GM21619 (cell line): ENCODE data around the gene BBX.
"Not testable (repeated sequence)": the region's sequence is repeated elsewhere in the genome, so short reads cannot be mapped to it uniquely, and the experiment has no call there.

ENCODE experiments used
- ATAC-seq: cut with Tn5 transposase; IDR thresholded peaks from one replicate; pipeline ENCODE4 v1.9.1; 2021; ENCODE audit not compliant: unreplicated experiment

Gene BBX

DNA sequence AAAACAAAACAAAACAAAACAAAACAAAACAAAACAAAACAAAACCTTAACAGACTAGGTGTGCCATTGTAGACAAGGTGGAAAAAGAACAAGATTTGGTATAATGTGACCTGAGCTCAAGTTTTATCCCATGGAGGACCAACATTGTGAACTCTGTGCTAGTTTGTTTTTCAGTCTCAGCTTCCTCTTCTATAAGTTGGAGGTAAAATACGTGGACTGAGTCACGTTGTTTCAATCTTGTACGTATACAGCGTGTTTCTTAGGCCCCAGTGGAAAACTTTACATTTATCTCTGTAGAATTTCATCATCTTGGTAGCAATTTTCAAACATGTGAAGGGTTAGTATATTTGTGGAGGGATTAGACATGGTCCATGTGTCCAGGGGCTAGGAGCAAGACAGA lies 306.4 kb downstream of the BBX start:
- ATAC-seq: no peak

DNA sequence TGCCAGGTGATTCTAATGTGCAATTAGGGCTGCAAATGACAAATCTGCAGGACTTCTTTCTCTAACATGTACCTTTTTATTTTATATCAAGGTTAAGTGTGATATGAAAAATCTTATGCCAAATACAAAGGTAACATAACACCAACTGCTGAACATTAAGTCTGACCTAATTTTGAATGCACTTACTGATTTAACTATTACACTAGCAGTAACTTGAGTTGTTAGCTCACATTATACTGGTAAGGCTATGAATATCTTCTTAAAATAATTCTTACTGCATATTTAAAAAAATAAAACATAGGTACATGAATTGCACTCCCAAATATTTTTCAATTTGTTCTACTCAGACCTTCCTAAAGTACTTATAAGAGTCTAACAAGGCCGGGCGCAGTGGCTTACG lies 308.8 kb downstream of the BBX start:
- ATAC-seq: no peak

DNA sequence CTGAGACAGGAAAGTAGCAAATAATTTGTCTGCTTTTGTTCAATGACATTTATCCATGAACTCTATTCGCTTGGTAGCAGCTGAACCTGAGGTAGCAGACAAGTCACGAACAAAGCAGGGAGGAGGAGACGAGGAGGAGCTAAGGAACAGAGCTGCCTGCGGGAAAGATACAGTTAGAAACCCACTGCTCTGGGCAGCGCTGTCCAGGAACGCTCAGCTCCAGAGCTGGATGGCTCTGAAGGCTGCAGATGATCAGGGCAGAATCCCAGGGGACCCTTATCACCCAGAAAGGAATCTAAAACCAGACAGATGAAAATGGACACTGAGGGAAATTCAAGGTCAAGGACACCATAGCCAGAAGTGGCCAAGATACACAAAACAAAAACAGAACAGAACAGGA lies 310.3 kb downstream of the BBX start:
- no peak for ATAC-seq

DNA sequence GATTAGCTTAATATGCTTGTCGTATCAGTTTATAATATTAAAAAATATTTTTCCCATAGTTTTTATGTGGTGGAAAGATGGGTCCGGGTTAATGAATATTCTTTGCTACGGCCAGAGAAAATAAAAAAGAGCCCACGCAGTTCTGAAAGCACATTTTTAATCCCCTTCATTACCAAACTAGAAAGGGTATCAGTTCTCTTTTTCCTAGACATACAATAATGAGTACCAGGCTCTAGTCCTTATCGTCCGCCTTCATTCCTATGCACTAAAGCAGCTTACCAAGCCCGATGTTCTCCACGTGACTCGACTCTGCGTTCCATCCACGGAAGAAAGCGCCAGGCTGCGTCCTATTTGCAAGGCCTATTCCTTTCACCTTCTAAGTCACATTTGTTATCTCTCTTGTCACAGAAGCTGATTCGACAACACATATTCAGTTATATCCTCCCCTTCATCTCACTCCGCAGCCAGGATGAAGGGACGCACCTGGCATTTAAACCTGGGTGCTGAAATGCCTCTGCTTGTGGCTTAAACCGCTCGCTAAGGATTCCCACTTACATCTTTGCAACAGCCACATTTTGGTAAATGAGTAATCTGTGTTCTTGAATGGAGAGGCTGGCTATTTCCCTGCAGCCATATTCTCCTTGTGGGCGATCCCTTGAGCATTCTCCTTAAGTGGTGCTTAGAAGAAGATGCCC lies 311.1 kb downstream of the BBX start:
- ATAC-seq: no peak

DNA sequence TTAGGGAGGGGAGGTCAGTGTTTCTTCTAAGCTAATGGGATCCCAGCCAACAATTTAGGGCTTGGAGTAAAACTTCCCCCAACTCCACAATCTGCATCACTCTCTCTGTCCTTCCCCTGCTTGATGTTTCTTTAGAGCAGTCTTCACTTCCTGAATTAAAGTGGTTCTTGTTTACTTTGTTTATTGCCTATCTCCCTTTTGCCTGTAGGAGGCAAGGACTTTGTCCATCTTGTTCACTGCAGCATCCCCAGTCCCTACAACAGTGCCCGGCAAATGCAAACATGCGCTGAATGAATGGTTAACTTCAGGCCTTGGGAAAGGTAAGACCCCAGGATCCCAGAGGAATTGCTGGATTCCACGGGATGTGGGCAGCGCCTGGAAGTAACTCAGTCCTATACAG lies 312.2 kb downstream of the BBX start:
- ATAC-seq: not testable (repeated sequence)

DNA sequence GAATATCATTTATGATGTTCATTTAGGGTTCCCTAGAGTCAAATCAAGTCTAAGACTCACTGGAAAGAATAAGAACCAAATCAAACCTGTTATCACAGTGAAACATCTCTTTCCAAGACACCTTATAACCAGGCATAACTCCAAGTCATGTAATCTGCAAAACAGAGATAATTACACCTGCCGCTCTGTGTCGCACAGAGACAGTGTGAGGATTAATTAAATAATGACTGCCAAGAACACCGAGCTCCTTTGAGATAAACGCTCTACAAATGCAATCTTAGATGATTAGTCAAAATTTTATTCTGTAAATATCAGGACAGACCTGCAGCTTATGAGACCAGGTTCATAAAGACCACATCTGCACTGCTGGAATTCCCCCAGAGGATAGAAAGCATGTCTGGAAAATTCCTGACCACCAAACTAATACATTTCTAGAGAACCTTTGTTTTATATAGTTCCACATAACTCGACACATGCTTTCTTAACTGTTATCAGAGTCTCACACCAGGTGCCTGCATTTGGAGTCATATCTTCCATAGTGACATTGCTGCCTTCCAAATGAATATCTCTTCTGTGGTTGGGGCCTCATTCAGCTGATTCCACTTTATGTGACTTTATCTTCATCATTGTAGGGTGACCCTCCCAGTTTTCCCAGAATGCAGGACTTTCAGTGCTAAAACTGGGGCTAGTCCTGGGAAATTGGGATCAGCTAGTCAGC lies 315.3 kb downstream of the BBX start:
- ATAC-seq: no peak

DNA sequence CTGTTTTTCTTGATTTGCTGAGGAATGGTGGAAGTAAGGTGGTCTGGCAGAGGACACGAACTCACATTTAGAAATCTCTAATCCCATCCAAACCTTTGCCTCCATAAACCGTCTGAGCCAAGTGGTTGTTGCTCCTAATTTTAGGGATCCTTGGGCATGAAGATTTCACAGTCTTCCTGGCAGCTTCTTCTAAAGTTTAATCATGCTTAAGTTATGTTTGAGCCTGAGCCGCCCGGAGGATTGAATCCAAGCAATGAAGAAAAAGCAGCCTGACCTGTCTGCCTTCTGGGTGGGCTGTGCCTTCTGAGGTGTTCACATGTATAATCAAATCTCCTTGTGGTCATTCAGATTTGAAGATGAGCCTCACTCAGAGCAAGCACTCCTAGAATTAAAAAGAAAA lies 319.1 kb downstream of the BBX start:
- ATAC-seq: no peak

DNA sequence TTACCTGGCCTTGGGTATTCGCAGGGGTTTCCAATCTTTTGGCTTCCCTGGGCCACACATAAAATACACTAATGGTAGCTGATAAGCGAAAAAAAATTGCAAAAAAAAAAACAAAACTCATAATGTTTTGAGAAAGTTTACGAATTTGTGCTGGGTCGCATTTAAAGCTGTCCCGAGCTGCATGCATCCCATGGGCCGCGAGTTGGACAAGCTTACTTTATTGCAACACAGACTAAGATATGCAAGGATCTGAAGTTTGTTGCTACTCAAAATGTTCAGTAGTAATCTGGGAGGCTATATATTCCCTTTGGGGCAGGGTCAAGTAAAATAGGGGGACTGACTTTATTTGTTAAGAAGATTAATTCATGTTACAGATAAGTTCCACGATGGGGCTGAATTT lies 320.2 kb downstream of the BBX start:
- ATAC-seq: no peak

DNA sequence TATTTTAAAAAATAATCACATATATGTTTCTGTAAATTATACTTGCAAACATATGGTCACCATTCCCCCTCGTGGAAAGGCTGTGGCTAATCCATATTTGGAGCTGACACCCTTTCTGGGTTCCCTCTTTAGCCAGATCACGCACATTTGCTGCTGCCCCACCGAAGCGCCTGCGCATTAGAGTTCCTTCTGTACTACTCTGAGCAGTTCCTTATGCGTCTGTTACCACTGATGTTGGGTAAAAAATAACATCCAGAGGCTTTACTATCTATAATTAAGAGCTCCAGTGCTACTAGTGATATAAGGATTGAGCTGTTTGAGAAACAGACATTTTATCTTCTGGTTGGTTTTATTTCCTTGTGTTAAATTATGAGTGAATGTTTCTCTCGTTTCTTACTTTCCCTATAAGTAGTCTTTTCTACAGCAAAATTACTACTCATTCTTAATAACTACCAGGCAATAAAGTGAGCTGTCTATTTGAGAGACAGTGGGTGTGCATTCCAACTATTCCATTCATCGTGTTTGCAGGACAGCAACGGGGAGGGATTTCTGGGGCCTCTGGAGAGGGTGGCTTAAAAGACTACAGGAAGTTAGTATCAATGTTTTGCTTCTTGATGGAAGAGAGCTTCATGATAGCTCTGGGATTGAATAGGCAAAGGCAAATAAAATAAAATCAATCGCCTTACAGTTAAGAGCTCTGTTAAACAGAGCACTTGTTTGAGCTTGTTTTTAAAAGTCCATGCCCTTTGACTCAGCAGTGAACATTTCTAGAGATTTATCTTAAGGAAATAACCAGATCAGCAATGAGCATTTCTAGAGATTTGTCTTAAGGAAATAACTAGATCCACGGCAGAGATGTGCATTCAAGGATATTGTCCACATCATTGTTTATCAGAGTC lies 322.9 kb downstream of the BBX start:
- no peak for ATAC-seq

DNA sequence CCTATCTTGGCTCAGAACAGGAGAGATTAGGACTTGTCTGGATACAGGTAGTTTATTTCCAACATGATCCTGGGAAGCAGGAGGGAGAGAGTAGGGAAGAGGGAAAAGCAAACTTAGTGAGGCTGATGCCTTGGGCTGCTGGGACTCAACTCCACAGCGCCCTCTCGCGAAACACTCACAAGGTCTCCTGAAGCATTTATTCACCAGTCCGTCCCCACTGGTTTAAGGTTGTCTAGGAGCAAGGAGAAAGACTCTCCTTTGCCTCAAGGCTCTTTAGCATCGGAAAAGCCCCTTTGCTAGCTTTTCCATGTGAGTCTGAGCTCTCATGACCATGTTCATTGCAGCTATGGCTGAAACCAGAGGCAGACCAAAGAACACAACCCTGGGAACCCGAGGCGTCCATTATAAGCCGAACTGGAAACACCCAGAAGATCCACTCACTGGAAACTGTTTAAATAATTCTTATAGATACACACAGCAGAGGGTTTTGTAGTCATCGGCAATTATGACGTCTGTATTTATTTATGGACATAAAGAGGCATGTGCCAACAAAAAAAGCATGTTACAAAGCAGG lies 323.6 kb downstream of the BBX start:
- no peak for ATAC-seq

DNA sequence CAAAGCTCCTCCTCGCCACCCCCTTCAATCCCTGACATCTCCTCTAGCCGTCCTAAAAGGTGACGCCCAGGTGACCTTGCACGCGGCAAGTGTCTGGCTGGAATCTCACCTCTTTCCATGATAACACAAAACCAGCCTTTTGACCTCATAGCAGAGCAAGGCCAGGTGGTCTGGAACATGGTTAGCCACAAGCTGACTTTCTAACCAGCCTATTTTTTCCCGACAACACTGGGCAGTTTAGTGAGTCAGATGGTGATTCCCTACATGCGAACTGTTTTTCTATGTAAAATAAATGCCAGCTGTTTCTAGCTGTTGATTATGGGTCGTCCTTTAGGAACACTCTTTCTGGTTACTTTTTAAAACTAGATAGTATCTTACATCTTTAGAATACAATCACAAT lies 325.0 kb downstream of the BBX start:
- ATAC-seq: no peak

DNA sequence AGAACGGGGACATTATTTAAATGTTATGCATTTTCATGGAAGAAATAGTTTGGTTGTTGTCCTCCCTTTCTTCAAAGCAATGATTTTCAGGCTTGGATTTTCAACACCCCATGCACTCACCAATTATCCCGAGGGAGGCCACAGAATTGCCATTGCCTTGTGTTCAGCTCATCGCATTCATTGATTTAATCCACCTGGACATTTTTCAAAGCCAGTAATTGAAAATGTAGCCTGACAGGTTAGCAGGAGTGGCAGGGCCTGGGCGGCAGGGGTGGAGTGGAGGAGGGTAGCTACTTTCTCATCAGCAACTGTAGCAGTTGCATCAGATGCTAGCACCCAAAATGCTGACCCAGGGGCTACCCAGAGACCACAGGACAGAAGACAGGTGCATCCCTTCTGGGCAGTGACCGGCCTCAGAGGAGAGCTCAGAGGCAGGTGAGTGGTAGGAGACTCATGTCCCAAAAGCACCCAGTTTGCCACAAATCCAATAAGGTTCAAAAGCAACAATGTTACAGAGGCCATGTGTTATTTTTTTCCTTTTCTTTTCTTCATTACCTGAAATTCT lies 325.7 kb downstream of the BBX start:
- ATAC-seq: no peak

DNA sequence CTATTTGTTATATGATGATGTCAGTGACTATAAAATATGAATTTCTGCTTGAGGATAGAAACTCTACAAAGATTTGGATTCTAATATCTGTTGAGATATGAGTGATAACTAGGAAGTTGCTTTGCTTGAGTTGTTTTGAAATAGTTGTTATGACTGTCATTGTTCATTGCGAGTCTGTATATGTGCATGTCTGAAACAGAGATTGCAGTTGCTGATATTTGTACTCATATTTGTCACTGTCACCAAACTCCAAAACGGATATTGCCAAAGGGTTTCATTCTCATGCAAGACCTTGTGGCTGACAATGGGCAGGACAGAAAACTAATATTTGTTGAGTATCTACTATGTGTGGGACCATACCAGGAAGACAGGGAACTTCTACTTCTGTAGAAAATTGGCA lies 327.9 kb downstream of the BBX start:
- ATAC-seq: peak; percentile 48

DNA sequence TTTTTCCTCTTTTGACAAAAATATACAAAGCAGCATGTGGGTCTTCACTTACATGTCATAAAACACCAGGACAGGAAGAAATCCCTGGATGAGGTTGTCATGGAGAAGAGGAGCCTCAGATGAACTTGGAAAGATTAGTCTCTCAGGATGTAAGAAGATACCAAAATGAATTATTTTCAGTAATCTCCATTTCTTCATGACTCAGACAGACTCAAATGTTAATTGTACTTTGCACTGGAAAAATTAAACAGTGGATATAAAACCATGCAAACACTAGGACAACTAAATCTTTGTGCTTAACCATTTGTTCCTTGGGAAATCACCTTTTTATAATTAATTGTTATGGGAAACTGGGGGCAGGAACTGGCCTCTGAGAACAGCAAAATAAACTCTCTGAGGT lies 331.1 kb downstream of the BBX start:
- ATAC-seq: no peak

DNA sequence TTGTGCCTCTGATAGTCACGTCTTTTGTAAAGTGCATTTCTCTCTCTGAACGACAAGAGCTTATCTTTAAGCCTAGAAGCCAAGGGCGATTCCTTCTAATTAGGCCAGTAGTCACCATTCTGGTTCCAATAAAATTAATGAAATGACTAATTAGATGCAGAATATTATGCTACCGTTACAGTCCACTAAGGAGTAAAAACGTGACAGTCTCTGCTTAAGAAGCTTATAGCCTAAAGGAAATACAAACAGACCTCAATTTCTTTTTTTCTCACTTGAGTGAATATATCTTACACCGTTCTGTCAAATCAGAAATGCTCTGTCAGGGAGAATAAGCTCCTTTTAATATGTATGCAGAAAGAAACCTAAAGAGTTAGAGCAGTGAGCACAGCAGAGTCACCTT lies 332.0 kb downstream of the BBX start:
- no peak for ATAC-seq

DNA sequence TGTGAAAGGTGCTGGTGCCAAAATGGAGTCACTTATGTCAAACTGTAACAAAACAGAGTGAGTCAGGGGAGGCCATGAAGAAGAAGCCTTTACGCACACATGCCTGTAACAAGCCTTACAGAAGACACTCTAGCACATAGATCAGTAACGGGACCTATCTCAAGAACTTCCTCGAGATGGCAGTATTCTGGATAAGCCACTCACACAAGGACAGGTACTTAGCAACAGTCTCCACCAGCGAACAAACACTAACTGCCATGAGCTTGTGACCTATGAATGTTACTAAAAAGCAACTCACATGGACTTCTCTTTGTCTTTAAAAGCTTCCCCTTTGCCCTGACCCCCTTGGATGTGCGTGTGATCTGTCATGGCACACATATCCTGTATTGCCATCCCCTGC lies 332.9 kb downstream of the BBX start:
- ATAC-seq: no peak

DNA sequence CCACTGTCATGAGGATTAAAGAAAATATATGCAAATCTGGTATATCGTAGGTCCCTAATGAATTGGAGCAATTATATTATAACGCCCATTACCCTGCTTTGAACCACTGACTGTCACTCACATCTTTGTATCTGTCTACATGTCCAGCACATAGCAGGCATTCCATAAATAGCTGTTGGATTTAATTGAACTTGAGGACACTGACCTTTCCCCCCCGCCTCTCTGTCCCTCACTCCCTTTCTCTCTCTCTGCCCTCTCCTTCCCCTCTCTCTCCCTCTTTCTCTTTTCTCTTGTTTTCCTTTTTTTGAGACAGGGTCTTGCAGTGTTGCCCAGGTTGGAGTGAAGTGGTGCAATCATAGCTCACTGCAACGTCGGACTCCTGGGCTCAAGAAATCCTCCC lies 335.1 kb downstream of the BBX start:
- no peak for ATAC-seq

DNA sequence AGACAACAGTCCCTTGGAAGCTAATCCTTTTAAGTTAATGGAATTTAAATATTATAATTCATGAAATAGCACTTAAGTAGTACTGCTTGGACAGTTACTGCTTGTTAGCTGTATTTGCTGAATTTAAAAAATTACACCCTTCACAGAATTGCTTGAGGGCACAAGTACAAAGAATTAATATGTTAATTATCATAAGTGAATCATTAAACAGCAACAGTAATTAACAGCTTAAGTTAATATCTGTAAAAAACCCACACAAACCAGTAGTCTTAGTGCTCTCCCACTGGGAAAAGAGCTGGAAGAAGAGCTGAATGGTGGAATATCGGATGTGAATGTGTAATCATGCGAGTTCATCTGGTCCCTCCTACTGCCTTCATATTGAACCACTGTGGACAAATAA lies 336.1 kb downstream of the BBX start:
- ATAC-seq: no peak
